Activated naive CD8-positive, alpha-beta T cell (primary cell): Measurements from ENCODE around the gene OR1J4.
A peak's percentile ranks its signal among the peaks of the same experiment; 100 is the strongest.

Experiments
- H3K27ac Mint-ChIP-seq: one replicate; pipeline ENCODE4 v1.8.0; 2021; ENCODE audit warnings: mixed read lengths
- H3K27me3 Mint-ChIP-seq: one replicate; pipeline ENCODE4 v1.8.0; 2021; ENCODE audit warnings: mixed read lengths
- H3K36me3 Mint-ChIP-seq: one replicate; pipeline ENCODE4 v1.8.0; 2021; ENCODE audit warnings: mixed read lengths
- H3K4me1 Mint-ChIP-seq: one replicate; pipeline ENCODE4 v1.8.0; 2021; ENCODE audit warnings: low read depth, mixed read lengths
- H3K4me3 Mint-ChIP-seq: one replicate; pipeline ENCODE4 v1.8.0; 2021; ENCODE audit warnings: mild to moderate bottlenecking, mixed read lengths
- H3K9me3 Mint-ChIP-seq: one replicate; pipeline ENCODE4 v1.8.0; 2021; ENCODE audit warnings: low read depth, mixed read lengths

Gene OR1J4

GRCh38 chr9:122538757-122539156, 19.8 kb downstream of the OR1J4 start:
- Mint-ChIP-seq H3K27me3 (no peaks in the 10 kb centered on the region), H3K4me1 (no peaks in the 10 kb centered on the region)

GRCh38 chr9:122546196-122546595, 27.3 kb downstream of the OR1J4 start:
- peaks cover 3% of the 10 kb centered on the region for H3K36me3 Mint-ChIP-seq
- no peaks in the 10 kb centered on the region for H3K4me1 Mint-ChIP-seq
- peaks cover 1% of the 10 kb centered on the region for H3K27me3 Mint-ChIP-seq
- no peak overlapping the region for H3K4me3 Mint-ChIP-seq
- peaks cover 6% of the 10 kb centered on the region for H3K9me3 Mint-ChIP-seq
- no peak overlapping the region for H3K27ac Mint-ChIP-seq

More at GRCh38 chr9:122538757-122539156, 19.8 kb downstream of the OR1J4 start:
- no peak overlapping the region for H3K27ac Mint-ChIP-seq
- no peaks in the 10 kb centered on the region for H3K36me3 Mint-ChIP-seq
- peaks cover 3% of the 10 kb centered on the region for H3K9me3 Mint-ChIP-seq
- H3K4me3 Mint-ChIP-seq: no peak overlapping the region

GRCh38 chr9:122551371-122551770, 32.4 kb downstream of the OR1J4 start:
- H3K27me3 Mint-ChIP-seq: peaks cover 4% of the 10 kb centered on the region

GRCh38 chr9:122552812-122553211, 33.9 kb downstream of the OR1J4 start, which contains the start of gene OR1N2:
OR1N2 (plus strand) TSS chr9:122553112; CDS start chr9:122553212, 100 bp downstream.
- Mint-ChIP-seq H3K27ac (no peak within 1 kb of the TSS), H3K27me3 (peaks cover 4% of the 10 kb centered on the region), H3K36me3 (peaks cover 3% of the 10 kb centered on the region), H3K9me3 (peaks cover 6% of the 10 kb centered on the region), H3K4me3 (no peak within 1 kb of the TSS), H3K4me1 (no peaks in the 10 kb centered on the region)

More at GRCh38 chr9:122551371-122551770, 32.4 kb downstream of the OR1J4 start:
- Mint-ChIP-seq H3K4me3 (no peak overlapping the region), H3K9me3 (peaks cover 6% of the 10 kb centered on the region), H3K36me3 (peaks cover 3% of the 10 kb centered on the region), H3K27ac (no peak overlapping the region), H3K4me1 (no peaks in the 10 kb centered on the region)

- Mint-ChIP-seq H3K4me3 (no peak overlapping the region), H3K27ac (no peak overlapping the region), H3K9me3 (peaks cover 8% of the 10 kb centered on the region), H3K36me3 (peaks cover 4% of the 10 kb centered on the region), H3K4me1 (peaks cover 19% of the 10 kb centered on the region), H3K27me3 (peaks cover 6% of the 10 kb centered on the region)
Observed at GRCh38 chr9:122561446-122561845, 42.5 kb downstream of the OR1J4 start.

- H3K36me3 Mint-ChIP-seq: peaks cover 4% of the 10 kb centered on the region
- H3K27ac Mint-ChIP-seq: peak overlapping the region; percentile 87
- H3K9me3 Mint-ChIP-seq: peaks cover 8% of the 10 kb centered on the region
- peaks cover 19% of the 10 kb centered on the region for H3K4me1 Mint-ChIP-seq
- H3K4me3 Mint-ChIP-seq: peak overlapping the region; percentile 65
- H3K27me3 Mint-ChIP-seq: peaks cover 6% of the 10 kb centered on the region
Observed at GRCh38 chr9:122562134-122562760, 43.3 kb downstream of the OR1J4 start.

- no peak overlapping the region for H3K27ac Mint-ChIP-seq
- no peak overlapping the region for H3K4me3 Mint-ChIP-seq
- H3K9me3 Mint-ChIP-seq: no peaks in the 10 kb centered on the region
- peaks cover 2% of the 10 kb centered on the region for H3K36me3 Mint-ChIP-seq
- H3K27me3 Mint-ChIP-seq: peaks cover 2% of the 10 kb centered on the region
- peaks cover 19% of the 10 kb centered on the region for H3K4me1 Mint-ChIP-seq
Observed at GRCh38 chr9:122567901-122568300, 49.0 kb downstream of the OR1J4 start.
